ENCODE results near the gene TXNDC11.
"Not testable (repeated sequence)": the region's sequence is repeated elsewhere in the genome, so short reads cannot be mapped to it uniquely, and the experiment has no call there.

The TXNDC11 gene, protein sequence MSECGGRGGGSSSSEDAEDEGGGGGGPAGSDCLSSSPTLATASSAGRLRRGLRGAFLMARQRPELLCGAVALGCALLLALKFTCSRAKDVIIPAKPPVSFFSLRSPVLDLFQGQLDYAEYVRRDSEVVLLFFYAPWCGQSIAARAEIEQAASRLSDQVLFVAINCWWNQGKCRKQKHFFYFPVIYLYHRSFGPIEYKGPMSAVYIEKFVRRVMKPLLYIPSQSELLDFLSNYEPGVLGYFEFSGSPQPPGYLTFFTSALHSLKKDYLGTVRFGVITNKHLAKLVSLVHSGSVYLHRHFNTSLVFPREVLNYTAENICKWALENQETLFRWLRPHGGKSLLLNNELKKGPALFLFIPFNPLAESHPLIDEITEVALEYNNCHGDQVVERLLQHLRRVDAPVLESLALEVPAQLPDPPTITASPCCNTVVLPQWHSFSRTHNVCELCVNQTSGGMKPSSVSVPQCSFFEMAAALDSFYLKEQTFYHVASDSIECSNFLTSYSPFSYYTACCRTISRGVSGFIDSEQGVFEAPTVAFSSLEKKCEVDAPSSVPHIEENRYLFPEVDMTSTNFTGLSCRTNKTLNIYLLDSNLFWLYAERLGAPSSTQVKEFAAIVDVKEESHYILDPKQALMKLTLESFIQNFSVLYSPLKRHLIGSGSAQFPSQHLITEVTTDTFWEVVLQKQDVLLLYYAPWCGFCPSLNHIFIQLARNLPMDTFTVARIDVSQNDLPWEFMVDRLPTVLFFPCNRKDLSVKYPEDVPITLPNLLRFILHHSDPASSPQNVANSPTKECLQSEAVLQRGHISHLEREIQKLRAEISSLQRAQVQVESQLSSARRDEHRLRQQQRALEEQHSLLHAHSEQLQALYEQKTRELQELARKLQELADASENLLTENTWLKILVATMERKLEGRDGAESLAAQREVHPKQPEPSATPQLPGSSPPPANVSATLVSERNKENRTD

DNA sequence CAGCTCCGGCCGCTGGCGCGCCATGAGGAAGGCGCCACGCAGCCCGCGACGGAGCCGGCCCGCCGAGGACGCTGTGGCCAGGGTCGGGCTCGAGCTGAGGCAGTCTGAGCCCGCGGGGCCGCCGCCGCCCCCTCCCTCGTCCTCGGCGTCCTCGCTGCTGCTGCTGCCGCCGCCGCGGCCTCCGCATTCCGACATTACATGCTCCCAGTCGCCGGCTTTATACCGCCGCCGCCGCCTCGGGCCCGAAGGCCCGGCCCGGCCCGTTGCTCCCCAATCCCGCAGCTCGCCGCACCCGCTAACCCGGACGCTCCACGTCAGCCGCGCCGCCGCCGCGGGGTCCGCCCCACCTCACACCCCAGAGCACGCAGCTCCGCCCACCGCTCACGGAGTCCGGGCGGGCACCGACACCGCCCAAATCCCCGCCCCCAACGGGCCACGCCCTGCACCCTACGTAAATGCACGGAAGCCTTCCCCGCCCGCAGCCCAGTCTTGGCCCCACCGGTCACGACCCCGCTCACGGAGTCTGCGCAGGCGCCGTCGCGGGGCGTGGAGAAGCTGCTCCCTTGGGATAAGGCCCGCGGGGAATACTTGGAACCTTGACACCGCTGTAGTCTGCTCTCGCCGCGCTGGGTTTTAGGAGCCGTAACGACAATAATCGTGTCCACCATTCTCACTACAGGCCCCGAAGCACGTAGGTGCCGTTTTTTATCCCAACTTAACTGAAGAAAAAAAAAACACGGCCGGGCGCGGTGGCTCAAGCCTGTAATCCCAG is at the start of gene TXNDC11:
Gene TXNDC11, minus strand, starts transcription at position 322 of the 772 bp plus-strand sequence. Its CDS starts 127 bp downstream, at position 195.
- peak; percentile 99 for DNase-seq

DNA sequence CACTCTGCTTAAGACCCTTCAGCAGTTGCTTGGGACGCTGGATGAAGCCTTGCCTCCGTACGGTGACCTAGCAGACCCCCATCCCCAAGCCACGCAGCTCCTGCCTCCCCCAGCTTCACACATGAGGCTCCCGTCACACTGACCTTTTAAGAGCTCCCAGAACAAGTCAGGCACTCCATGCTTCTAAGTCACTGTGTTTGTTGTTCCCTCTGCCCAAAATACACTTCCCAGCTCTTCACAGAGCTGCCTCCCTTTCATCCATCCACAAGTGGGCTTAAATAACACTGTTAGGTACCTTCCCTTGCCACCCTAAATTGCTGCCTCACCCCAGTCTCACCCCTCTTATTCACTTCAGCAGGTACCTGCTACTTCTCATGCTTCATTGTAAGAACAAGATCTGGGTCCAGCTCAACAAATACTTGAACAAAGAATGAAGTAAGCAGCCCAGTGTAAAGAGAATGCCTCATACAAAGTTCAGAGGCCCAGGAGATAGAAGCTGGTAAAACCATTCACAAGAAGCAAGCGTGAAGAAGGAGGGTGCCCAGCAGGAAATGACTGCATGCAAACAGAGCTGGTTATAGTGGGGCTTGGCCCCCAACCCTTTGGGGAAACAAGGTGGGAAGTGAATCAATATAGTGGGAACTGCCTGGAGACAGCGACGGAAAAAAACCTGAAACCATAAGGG is 48.6 kb upstream of the TXNDC11 start:
- DNase-seq, result no peak

DNA sequence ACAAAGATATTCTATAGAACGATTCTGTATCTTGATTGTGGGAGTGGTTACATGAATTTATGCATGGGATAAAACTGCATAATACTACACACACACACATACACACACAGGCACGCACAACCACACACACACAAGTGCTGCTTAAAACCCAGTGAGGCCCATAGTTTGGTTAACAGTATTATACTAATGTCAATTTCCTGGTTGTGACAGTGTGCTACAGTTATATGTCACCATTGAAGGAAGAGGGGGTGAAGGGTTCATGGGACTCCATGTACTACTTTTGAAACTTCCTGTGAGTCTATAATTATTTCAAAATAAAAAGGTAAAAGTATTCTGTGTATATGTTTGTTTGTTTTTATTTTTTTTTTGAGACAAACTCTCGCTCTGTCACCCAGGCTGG is 46.3 kb upstream of the TXNDC11 start:
- DNase-seq, result no peak

DNA sequence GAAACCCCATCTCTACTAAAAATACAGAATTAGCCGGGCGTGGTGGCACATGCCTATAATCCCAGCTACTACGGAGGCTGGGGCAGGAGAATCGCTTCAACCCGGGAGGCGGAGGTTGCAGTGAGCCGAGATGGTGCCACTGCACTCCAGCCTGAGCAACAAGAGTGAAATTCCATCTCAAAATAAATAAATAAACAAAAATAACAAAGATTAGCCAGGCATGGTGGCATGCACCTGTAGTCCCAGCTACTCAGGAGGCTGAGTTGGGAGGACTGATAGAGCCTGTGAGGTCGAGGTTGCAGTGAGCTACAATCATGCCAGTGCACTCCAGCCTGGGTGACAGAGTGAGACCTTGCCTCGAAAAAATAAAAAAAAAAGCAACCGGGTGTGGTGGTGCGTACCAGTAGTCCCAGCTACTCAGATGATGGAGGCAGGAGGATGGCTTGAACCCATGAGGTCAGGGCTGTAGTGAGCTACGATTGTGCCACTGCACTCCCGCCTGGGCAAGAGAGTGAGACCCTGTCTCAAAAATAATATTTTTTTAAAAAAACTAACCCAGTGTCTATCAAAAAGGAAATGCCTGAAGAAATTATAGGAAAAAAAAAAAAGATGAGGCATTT is 42.4 kb upstream of the TXNDC11 start:
- DNase-seq, result not testable (repeated sequence)

DNA sequence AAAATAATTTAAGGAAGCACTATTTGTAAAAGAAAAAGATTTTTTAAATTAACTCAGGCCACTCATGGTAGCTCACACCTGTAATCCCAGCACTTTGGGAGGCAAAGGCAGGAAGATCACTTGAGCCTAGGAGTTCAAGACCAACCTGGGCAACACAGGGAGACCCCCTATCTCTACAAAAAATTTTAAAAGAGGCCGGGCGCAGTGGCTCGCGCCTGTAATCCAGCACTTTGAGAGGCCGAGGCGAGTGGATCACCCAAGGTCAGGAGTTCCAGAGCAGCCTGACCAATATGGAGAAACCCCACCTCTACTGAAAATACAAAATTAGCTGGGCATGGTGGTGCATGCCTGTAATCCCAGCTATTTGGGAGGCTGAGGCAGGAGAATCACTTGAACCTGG is 41.7 kb upstream of the TXNDC11 start:
- not testable (repeated sequence) for DNase-seq

DNA sequence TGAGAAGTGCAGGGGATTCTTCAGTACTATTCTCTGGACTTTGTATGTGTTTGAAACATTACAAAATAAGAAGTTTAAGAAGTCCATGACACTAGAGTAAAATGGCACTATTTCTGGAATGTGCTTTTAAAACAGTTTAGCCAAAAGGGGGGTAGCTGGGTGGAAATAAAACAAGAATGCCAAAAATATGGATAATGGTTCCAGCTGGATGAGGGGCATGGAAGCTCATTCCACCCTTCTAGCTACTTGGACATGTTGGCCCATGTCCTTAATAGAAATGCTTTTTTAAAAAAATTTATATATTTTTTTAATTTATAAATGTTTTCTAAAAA is 41.3 kb upstream of the TXNDC11 start:
- DNase-seq, result no peak

DNA sequence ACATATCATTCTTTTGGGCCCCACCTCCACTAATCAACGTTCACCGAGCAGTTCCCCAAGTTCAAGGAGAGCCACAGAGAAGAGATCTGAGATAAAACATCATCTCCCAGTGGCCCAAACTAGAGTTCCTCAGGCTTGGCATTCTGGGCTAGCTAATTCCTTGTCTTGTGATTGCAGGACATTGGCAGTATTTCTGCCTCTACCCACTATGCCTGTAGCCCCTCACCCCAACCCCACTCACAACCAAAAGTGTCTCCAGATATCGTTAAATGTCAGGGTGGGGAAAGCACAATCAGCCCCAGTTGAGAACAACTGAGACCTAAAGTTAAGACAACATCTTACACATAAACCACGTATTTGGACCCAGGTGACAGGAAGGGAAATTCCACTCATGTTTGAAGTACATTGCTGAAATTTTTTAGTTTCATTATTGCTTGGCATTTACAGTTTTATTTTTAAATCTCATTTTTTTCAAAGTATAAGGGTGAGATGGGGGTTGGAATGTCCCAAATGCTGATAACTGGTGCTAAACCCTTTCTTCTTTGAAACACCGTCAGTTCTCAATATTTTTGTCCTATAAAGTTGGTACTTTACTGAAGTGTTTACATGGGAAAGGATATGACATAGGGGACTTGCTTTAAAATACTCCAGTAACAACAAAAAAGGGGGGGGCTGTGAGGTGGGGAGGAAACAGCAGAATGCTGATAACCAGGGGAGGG is 40.8 kb upstream of the TXNDC11 start:
- DNase-seq, result peak; percentile 88

DNA sequence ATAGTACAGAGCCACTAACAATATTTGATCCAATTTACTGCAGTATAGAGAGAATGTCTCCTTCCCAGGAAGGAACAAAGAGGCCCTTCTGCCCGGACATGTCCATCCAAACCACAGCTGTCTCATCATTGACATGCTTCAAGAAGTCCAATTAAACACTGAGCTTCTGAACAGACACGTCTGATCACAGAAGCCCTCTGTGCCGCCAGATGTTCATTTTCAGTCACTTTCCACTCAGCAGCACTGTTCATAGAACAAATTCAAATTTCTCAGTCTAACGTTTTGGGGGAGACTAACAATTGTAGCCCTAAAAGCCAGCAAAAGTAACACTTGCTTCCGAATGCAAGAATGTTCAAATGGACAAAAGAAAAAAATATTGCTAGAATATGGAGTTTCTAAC is 39.1 kb upstream of the TXNDC11 start:
- DNase-seq, result no peak

DNA sequence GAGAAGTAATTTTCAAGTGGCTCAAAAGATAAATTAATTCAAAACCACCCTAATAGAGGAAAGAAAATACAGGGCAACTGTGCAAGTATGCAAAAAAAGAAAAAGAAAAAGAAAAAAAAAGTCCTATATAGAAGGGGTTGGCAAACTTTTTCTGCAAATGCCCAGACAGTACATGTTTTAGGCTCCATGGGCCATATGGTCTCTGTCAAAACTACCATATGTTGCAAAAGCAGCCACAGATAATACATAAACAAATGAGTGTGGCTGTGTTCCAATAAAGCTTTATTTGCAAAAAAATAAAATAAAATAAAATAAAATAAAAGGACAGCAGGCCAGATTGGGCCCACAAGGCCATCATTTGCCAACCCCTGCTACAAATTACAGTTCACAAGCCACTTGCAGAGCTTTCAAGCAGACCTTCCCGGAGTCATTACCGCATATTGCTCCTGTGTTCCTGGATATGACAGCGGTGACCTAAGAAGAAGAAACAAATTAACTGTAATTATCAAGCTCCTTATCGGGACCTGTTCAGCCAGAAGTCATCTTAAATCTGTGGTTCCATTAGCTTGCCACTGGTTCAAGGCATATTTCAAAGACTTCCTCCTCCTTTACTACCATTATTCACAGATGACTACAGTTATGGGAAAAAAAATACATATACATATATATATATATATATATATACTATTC is 38.5 kb upstream of the TXNDC11 start:
- no peak for DNase-seq

DNA sequence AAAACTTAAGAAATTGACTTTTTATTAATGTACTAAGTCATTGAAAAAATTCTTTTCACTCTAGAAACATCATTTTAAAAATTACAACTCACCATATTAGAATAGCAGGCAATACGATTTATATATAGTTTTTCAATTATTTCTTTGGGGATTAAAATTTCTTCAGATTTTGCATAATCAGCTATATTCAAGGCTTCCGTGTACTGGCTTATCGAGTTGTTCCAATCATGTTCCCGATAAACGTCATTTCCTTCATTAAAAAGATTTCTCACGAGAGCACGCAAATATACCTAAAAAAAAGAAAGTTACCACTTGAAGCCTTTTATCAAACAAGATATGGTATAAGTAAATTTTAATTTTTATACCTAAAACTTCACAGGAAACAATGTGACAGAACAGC is 36.4 kb upstream of the TXNDC11 start:
- no peak for DNase-seq

DNA sequence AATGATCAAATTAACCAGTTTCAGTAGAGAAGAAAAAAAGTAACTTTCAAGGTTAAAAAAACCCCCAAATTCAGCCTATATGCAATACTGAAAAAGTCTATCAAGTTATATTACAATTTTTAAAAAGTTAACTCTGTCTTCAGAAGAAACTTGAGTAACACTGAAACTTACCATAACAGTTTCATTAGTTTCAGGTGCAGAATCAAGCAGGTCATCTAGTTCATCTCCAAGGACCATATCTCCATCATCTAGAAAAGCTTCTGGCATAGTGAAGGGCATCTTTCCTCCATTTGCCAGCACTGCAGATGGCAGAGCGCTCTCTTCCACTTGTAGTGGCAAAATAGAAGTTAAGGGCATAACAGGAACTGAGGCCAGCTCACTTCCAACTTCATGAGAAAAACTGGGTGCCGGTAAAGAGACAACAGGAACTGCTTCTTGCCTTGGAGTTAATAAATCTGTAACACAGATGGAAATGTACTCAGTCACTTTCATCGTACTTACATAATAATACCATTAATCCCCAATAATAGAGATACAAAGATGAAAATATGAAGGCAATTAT is 31.5 kb upstream of the TXNDC11 start:
- DNase-seq, result no peak

DNA sequence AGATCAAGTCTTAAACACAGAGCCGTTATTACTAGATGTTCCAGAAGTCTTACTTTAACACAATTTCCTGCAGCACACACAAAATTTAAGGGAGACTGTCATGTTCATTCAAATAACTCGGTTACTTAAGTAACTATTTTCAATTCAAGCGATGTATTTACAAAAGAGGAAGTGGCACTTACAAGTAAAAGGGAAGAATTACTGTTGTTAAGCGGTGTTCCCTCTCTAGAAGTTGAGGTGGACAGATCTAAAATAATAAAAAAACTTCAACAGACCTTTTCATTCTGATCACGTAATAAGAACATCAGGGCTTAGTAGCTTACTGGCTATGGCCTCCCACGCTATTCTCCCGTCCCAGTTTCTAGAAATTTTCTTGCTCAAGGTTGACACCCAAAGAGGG is 26.2 kb upstream of the TXNDC11 start:
- DNase-seq, result no peak

DNA sequence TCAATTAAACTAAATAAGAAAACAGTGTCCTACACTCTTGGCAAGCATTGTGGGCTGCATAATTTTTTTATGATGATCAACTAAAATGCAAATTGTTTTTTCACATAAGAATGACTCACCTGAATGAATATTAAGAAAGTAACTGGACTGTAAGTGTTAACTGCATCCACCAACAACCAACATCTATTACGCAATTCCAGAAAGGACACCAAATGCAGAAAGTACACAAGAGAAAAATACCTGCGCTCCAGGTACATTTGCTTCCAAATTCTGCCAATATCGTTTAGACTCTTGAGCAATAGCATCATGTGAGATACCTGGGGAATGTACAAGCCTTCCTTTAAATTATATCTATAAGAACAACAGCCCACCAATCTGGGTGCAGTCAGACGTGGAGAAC is 19.8 kb upstream of the TXNDC11 start:
- DNase-seq, result no peak

DNA sequence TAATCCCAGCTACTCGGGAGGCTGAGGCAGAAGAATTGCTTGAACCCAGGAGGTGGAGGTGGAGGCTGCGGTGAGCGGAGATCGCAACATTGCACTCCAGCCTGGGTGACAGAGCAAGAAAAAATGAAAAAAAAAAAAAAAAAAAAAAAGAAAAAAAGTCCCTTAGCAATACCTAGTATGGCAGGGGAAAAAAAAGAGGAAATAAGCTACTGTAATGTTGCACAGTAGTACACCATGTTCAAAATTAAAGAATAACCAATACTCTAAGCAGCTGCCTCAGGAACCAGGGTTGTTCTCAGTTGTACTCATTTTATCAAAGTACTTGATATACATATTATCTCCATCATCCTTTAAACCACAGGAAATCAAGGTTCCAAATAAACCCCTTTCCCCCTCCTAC is 17.3 kb upstream of the TXNDC11 start:
- DNase-seq, result no peak

DNA sequence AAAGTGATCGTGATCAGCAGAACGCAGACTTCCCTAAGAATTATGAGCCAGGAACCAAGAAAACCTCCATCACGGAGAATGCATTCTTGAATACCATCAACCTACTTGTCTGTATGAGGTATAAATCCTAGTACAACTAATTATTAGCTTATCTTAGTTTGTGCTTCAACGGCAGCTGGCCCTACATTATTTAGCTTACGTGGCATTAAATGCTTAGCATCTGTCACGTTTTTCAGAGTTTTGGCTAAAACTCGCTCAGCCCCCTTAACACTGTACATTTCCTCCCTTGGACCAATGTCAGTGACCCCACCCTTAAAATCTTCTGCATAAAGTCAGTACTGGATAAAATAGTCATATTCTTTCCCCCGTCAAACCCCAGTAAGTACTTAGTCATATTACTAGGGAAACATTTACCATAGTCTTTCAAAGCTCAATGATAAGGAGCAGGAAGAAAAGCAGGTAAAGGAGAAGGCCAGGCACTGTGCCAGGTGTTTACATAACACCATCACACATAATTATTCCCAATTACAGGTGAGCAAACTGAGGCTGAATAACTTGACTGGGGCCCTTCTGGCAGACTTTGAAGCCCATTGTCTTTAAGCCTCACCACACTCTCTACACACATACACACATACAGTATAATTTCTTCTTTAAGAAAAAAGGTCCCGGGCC is 16.6 kb upstream of the TXNDC11 start:
- no peak for DNase-seq

DNA sequence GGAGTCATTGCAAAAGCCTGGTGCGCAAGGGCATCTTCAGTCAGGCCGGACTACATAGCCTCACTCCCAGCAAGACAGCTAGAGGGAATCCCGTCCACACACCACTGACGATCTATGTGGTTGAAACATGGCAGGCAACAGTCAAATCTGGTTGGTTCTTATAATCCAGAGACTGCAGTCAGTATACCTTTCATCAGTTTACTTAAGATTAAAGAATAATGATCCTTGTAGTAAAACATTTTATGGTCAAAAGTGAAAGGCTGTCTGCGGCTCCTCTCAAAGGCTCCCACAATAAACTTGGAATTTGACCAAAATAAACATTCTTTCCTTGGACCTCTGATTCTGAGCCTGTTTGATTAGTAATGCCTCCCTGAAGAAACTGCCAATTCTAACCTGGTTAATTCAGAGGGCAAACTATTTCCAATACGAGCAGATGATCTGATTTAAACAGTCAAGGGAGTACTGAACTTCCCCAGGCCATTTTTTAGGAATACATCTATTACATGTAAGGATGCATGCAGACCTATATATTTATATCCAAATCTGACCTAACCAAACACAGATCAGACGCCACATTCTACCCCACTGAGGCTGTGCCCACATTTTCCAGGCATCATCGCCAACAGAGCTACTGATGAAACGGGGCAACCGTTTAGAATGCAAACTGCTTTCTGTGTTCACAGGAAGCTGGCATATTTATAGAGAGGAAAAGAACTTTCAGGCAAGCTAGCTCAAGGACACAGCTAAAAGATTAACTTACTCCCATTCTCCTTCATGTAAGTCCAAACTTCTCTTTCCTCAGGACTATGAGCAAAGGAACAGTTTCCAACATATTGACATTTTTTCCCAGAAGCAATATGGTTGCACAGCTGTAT is 15.3 kb upstream of the TXNDC11 start:
- DNase-seq, result no peak

DNA sequence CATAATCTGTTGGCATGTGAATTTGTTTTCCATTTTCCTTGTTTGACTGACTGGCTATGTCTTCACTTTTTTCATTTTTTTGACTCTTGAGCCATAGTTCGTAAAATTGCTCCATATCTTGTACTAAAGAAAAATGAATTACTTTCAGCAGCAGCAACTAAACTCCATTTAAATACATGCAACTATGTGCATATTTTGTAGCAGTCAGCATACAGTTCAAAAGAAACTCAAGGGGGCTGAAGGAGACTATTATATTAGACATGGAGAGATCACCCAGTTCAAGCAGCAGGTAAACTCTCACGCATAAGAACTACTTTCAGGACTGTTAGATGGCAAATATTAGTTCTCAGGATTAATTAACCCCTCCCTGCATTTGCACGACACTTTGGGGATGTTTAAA is 13.6 kb upstream of the TXNDC11 start:
- DNase-seq, result no peak

DNA sequence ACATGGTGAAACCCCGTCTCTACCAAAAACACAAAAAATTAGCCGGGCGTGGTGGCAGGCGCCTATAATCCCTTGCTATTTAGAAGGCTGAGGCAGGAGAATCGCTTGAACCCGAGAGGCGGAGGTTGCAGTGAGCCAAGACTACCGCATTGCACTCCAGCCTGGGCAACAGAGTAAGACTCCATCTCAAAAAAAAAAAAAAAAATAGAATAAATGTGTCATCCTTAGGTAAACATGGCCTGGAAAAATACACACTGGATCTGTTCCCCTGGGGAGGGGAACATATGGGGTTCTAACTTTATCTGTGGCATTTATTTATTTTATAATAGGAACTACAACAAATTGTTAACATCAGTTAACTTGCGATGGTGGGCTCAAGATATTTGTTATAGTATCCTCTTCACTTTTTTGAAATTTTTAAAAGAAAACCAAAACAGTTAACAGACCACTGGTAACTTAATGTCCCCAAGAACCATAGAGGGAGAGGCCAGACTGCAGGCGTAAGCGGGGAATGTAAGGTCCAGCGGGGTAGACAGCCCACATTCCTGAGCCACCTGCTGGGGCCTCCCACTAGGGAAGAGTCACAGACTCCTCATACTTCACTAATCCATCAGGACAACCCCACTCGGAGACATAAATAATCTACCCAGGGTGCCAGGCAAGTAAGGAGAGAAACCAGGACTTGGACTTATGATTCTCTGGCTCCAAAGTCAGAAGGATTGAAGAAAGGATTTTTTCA is 12.5 kb upstream of the TXNDC11 start:
- DNase-seq, result no peak

Data from CD4-positive, alpha-beta T cell treated with Interleukin-21 for 1 hour (primary cell).